Osteocyte (in vitro differentiated cells): ENCODE data around the gene MED31. TPM values are rescaled to one million over a fixed set of nuclear protein-coding genes. Genes with fewer than 3 reads are reported as not detected.
A peak's percentile ranks its signal among the peaks of the same experiment; 100 is the strongest.

Source experiments
- DNase-seq: peaks from one replicate; pipeline ENCODE4 v3.0.0; 2021; ENCODE audit warnings: mixed read lengths; ENCODE audit not compliant: unreplicated experiment; ENCODE audit errors: extremely low spot score
- H3K27ac Mint-ChIP-seq: one replicate; pipeline ENCODE4 v1.8.0; 2021; ENCODE audit warnings: mild to moderate bottlenecking, mixed read lengths; ENCODE audit not compliant: unreplicated experiment
- H3K27me3 Mint-ChIP-seq: one replicate; pipeline ENCODE4 v1.8.0; 2021; ENCODE audit warnings: mixed read lengths; ENCODE audit not compliant: unreplicated experiment
- H3K36me3 Mint-ChIP-seq: one replicate; pipeline ENCODE4 v1.8.0; 2021; ENCODE audit warnings: mixed read lengths; ENCODE audit not compliant: unreplicated experiment
- H3K4me1 Mint-ChIP-seq: one replicate; pipeline ENCODE4 v1.8.0; 2021; ENCODE audit warnings: mixed read lengths; ENCODE audit not compliant: unreplicated experiment
- H3K4me3 Mint-ChIP-seq: one replicate; pipeline ENCODE4 v1.8.0; 2021; ENCODE audit warnings: mild to moderate bottlenecking, moderate library complexity, mixed read lengths; ENCODE audit not compliant: unreplicated experiment
- H3K9me3 Mint-ChIP-seq: one replicate; pipeline ENCODE4 v1.8.0; 2021; ENCODE audit warnings: mixed read lengths; ENCODE audit not compliant: unreplicated experiment
- CTCF ChIP-seq: fragments of 200-600 bp; sonication (generic); IDR thresholded peaks from 2 replicates; pipeline ENCODE4 v1.5.0; 2021; ENCODE audit warnings: antibody characterized with exemption, mild to moderate bottlenecking, moderate library complexity
- total RNA-seq: library from RNA; stranded (reverse); gene quantifications from 2 replicates; pipeline ENCODE4 v1.2.1, GENCODE V29; 2021

Gene MED31
- total RNA-seq, 1 donor from 2014 or later, result 17.4 TPM

GRCh38 chr17:6641247-6641863 is 10.1 kb downstream of the MED31 start:
- peak overlapping the region; percentile 99 for H3K27ac Mint-ChIP-seq

DNA sequence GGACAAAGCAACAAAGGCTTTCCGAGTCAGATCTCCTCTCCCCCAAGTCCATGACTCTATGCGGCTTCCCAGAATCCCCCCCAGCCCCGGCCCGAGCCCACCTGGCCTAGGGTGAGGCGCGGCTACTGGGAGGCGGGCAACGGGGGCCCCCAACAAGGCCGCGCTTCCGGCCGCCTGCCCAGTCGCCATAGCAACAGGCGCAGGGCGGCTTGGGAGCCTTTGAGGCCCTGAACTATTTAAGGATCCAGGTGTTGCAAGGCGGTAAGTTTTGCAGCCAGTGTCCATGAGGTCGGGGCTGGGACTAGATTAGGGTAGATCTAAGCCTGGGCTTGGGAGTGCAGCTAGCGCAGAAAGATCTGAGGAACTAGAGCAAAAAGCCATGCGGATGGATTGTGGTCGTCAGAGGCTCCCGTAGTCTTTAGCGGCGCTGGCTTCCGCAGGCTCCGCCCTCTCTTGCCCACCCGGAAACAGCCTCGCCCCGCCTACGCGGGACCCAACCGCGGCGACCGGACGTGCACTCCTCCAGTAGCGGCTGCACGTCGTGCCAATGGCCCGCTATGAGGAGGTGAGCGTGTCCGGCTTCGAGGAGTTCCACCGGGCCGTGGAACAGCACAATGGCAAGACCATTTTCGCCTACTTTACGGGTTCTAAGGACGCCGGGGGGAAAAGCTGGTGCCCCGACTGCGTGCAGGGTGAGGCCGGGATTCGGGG is 10.7 kb downstream of the MED31 start, which contains the start of the genes KIAA0753 and TXNDC17:
KIAA0753 (minus strand) TSS at position 176 of the 711 bp plus-strand sequence. CDS start 5,608 bp downstream, outside the sequence.
TXNDC17 (plus strand) TSS at position 525 of the 711 bp plus-strand sequence; CDS start at position 548, 23 bp downstream.
- peaks cover 38% of the 10 kb centered on the region for H3K4me1 Mint-ChIP-seq
- no peaks in the 10 kb centered on the region for H3K27me3 Mint-ChIP-seq
- no peaks in the 10 kb centered on the region for H3K9me3 Mint-ChIP-seq
- DNase-seq, result peak; percentile 97
- H3K36me3 Mint-ChIP-seq, result peaks cover 8% of the 10 kb centered on the region
- no peak for TF ChIP-seq CTCF
- H3K4me3 Mint-ChIP-seq, result peak within 1 kb of the TSS; percentile 93
- H3K27ac Mint-ChIP-seq, result peak within 1 kb of the TSS; percentile 99

More at GRCh38 chr17:6641247-6641863, 10.1 kb downstream of the MED31 start:
- TF ChIP-seq CTCF, result no peak
- Mint-ChIP-seq H3K27me3 (no peaks in the 10 kb centered on the region), H3K4me1 (peaks cover 38% of the 10 kb centered on the region), H3K36me3 (peaks cover 12% of the 10 kb centered on the region), H3K4me3 (peak overlapping the region; percentile 93), H3K9me3 (no peaks in the 10 kb centered on the region)
- no peak for DNase-seq

DNA sequence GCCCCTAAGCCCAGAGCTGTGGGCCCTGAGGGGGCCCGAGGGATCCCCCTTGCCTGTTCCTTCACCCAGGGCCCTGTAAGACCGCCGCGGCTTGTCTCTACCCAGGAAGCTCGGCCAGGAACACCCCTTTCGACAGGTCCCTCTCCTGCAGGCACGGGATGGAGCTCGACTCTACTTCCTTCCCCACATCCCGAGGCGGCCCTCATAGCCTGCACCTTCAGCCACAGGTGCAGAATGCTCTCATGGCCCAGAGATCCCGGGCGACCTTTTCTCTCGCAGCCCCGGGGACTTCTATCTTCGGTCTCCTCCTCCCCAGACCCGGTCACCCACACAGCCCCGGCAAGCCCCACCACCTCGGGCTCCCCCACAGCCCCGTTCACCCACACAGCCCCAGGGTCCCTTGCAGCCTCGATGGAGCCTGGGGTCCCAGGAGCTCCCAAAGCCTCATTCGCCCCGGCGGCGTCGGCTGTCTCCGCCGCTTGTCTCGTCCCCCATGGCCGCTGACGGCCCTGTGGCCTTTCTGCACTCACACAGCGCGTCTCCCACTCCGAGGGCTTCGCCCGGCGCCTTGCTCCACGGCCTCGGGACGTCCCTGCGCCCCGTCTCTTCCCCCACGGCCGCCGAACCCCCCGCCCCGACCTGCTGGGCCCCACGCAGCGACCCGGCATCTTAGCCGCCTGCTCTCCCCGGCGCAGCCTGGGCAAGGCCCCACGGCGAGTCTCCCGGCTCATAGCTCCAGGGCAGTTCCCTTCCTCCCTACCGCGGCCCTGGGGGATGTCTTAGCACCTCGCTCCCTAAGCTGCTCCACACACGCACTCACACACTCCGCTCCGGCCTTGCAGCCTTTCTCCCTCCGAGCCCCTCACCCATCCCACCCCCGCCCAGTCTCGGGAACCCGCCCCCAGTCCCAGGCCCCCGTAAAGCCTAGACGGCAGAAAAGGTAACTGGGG is 11.5 kb downstream of the MED31 start:
- DNase-seq, result peak; percentile 88
- Mint-ChIP-seq H3K36me3 (peaks cover 10% of the 10 kb centered on the region), H3K27ac (peak overlapping the region; percentile 99), H3K4me1 (peaks cover 38% of the 10 kb centered on the region), H3K4me3 (peak overlapping the region; percentile 93), H3K9me3 (no peaks in the 10 kb centered on the region), H3K27me3 (no peaks in the 10 kb centered on the region)
- TF ChIP-seq CTCF, result no peak

DNA sequence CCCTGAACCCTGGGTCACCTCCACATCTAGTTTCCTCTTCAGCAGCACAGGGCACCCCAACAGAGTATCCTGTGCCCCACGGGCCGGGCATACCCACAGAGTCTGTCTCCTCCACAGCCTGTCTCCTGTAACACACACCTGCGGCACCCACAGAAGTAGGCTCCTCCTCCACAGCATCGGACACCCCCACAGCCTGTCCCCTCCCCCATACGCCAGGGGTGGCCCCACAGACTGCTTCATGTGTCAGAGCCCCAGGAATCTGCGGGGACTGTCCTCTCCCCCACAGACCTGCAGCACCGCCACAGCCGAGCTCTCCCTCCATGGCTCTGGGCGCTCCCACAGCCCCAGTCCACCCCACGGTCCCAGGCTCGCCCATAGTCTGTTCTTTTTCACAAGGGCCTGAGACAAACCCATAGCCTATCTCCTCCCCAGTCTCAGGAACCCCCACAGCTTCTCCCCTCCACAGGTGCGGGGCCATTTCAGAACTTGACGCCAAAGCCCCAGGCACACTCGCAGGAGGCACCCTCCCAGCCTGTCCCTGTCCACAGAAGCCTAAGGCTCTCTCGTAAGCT is 12.3 kb downstream of the MED31 start:
- H3K9me3 Mint-ChIP-seq, result no peaks in the 10 kb centered on the region
- peak overlapping the region; percentile 99 for H3K27ac Mint-ChIP-seq
- no peaks in the 10 kb centered on the region for H3K27me3 Mint-ChIP-seq
- no peak for TF ChIP-seq CTCF
- peak overlapping the region; percentile 93 for H3K4me3 Mint-ChIP-seq
- peaks cover 15% of the 10 kb centered on the region for H3K36me3 Mint-ChIP-seq
- H3K4me1 Mint-ChIP-seq, result peaks cover 38% of the 10 kb centered on the region
- DNase-seq, result no peak
